Esophagus muscularis mucosa (tissue), 4 donors: Measurements from ENCODE around the gene TMEM17. TPM values are rescaled to one million over a fixed set of nuclear protein-coding genes. Genes with fewer than 3 reads are reported as not detected.

ENCODE experiments used
- DNase-seq: peaks from one replicate; pipeline ENCODE4 v3.0.0-alpha.2; 2017; ENCODE audit errors: extremely low spot score
- H3K27ac ChIP-seq, 4 donors: fragments of 200-600 bp; sonication (generic); replicated peaks in 1 of 4; 1 replicate in 3 of 4; 2 replicates in 1 of 4; pipeline ENCODE4 v1.5.1; 2016 to 2019; ENCODE audit warnings: mild to moderate bottlenecking in 1 of 4
- H3K27me3 ChIP-seq, 4 donors: fragments of 200-600 bp; sonication (generic); one replicate each; pipeline versions ENCODE4 v1.5.1 to v1.6.0; 2016 to 2019
- H3K36me3 ChIP-seq, 4 donors: fragments of 200-600 bp; sonication (generic); one replicate each; pipeline ENCODE4 v1.5.1; 2016 to 2019
- H3K4me1 ChIP-seq, 4 donors: fragments of 200-600 bp; sonication (generic); one replicate each; pipeline ENCODE4 v1.5.1; 2016 to 2019
- H3K4me3 ChIP-seq, 4 donors: fragments of 200-600 bp; sonication (generic); 1 replicate in 2 of 4; 2 replicates in 2 of 4; pipeline ENCODE4 v1.5.1; 2016 to 2019; ENCODE audit warnings: mild to moderate bottlenecking in 4 of 4, moderate library complexity in 1 of 4
- H3K9me3 ChIP-seq, 4 donors: fragments of 200-600 bp; sonication (generic); 1 replicate in 3 of 4; 2 replicates in 1 of 4; pipeline ENCODE4 v1.5.1; 2016 to 2019
- EP300 ChIP-seq: sonication (generic); formaldehyde crosslinking; IDR thresholded peaks from one replicate; pipeline ENCODE4 v1.6.1; 2017; ENCODE audit warnings: antibody characterized with exemption
- POLR2A ChIP-seq: fragments of 450-650 bp; IDR thresholded peaks from one replicate; pipeline ENCODE4 v1.6.1; 2017; ENCODE audit warnings: antibody characterized with exemption, moderate library complexity, mild to moderate bottlenecking, low read depth
- POLR2AphosphoS5 ChIP-seq, 2 donors: sonication (generic); formaldehyde crosslinking; IDR thresholded peaks; one replicate each; pipeline ENCODE4 v1.6.1; 2017; ENCODE audit warnings: antibody characterized with exemption in 2 of 2
- WGBS: methylation state at CpG from one replicate; pipeline ENCODE4 v1.1.5; 2018; 5-methylcytosine and 5-hydroxymethylcytosine counted together
- intact Hi-C: fragments of 100-400 bp; cut with DNase I; formaldehyde crosslinking; loops from one replicate; pipeline ENCODE4 v1.15.1; 2023
- total RNA-seq, 4 donors: library from RNA; depleted of rRNA; stranded (reverse); fragments of >200 nt; gene quantifications; one replicate each; pipeline versions ENCODE4 v1.1.0 to v1.2.1, GENCODE V29; 2016
- TF ChIP-seq, protein P1 (sequence below), 3 experiments: fragments of 200-600 bp in 2 of 3; fragments of 450-650 bp in 1 of 3; sonication (generic) in 2 of 3; IDR thresholded peaks; one replicate each; pipeline ENCODE4 v1.5.1; 2017 to 2019; ENCODE audit warnings: antibody characterized with exemption in 3 of 3, mild to moderate bottlenecking in 2 of 3, moderate library complexity in 1 of 3

TMEM17 gene
- total RNA-seq, 4 donors from 2014 or later: 1.9 to 3.8 (median 2.4) TPM

DNA sequence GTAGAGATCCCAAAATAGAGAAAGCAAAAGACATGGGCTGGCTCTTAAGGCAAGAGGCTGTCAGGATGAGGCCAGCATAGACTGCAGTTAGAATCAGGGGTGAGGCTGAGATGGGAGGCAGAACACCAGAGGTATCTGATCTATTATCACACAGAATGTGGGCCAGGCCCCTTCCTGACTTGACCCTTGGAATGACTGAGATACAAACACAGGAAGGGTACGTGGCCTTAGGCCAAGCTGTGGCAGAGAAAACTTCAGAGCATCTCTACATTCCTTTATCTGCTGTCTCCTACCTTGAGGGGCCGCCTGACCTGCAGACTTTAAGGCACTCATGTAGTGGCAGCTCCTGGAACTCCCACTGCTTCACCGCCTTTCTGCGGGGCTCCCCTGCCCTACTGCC, 28.4 kb downstream of the TMEM17 start:
- DNase-seq: no peak
- TF ChIP-seq, protein P1, sequence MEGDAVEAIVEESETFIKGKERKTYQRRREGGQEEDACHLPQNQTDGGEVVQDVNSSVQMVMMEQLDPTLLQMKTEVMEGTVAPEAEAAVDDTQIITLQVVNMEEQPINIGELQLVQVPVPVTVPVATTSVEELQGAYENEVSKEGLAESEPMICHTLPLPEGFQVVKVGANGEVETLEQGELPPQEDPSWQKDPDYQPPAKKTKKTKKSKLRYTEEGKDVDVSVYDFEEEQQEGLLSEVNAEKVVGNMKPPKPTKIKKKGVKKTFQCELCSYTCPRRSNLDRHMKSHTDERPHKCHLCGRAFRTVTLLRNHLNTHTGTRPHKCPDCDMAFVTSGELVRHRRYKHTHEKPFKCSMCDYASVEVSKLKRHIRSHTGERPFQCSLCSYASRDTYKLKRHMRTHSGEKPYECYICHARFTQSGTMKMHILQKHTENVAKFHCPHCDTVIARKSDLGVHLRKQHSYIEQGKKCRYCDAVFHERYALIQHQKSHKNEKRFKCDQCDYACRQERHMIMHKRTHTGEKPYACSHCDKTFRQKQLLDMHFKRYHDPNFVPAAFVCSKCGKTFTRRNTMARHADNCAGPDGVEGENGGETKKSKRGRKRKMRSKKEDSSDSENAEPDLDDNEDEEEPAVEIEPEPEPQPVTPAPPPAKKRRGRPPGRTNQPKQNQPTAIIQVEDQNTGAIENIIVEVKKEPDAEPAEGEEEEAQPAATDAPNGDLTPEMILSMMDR (IDR thresholded peaks at IDR 0.05): no peak
- TF ChIP-seq POLR2AphosphoS5 (IDR thresholded peaks at IDR 0.05): no peak
- no peak for TF ChIP-seq POLR2A
- TF ChIP-seq EP300: no peak
- peaks cover 44 to 62% (median 60%) of the 10 kb centered on the region in 4 donors for H3K4me1 ChIP-seq

DNA sequence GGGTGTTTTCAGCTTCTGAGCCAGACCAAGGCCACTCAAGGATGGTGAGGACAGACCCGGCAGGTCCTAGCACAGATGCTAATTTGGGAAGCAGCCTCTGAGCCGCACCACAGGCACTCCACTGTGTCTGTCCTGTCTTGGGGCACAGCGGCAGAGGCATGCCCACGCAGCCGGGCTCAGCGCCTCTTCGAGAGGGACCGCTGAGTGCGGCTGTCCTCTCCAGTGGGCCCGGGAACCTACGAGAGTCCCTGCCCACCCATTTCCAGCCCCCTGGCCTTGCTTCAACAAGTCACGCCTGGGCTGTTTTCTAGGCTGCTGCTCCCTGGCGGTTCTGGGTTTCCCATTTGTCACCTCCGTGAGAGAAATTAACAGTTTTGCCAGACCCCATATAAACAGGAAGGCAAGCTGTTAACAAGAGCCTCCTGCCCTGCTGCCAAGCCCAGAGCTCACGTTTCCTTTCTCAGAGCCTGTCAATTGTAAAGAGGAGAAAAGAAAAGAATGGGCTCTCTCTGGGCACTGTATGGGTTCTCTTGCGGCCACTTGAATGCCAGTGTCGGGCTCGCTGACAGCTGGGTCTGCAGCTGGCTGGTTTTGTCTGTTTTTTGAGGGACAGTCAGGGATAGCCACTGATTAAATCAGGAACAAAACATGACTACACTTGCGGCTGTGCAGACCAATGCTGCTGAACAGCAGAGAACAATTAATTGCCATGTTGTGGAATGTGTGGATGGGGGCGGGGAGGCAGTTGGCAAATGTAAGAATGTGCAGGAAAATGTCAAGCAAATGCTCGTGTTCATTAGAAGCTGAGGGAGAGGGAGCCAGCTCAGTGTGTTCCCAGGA, 30.6 kb downstream of the TMEM17 start:
- H3K27ac ChIP-seq: peak overlapping the region; percentile 65 to 75 (median 72)
- 17% methylated on average over 11 of the region's 21 CpGs for WGBS

More for the DNA sequence above, 28.4 kb downstream of the TMEM17 start:
- Histone ChIP-seq H3K9me3 (no peaks in the 10 kb centered on the region), H3K27ac (peak overlapping the region; percentile 44 to 66 (median 57)), H3K27me3 (no peaks in the 10 kb centered on the region), H3K36me3 (no peaks in the 10 kb centered on the region), H3K4me3 (no peak overlapping the region)
- WGBS: 82% methylated on average over 4 of the region's 4 CpGs
- intact Hi-C loops: no loop called here

DNA sequence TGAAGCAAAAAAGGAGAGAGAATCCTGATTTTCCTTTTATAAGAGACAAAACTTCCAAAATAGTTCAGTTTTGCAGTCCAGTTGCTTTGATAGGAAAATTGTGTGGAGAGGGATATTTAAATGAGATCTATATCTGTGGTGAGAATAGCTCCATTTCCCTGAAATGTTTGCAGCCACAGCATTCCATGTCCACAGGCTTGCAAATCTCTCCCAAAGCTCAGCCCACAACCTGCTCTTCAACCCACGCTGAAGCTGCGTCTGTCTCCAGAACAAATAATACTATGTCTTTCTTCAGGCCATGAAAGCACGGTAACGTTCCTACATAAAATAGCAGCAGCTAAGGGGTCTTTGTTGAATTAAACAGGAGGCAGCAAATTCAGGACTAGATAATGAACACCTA, 31.8 kb downstream of the TMEM17 start:
- Histone ChIP-seq H3K27me3 (no peaks in the 10 kb centered on the region), H3K36me3 (no peaks in the 10 kb centered on the region), H3K9me3 (no peaks in the 10 kb centered on the region), H3K4me3 (no peak overlapping the region), H3K27ac (peak overlapping the region; percentile 24 to 74 (median 68)), H3K4me1 (peaks cover 48 to 94% (median 92%) of the 10 kb centered on the region in 4 donors)
- intact Hi-C loops: no loop called here
- WGBS: 81% methylated on average over 4 of the region's 4 CpGs
- DNase-seq: no peak
- TF ChIP-seq EP300 (no peak), POLR2A (no peak), POLR2AphosphoS5 (IDR thresholded peaks at IDR 0.05) (no peak)
- TF ChIP-seq, protein P1 (IDR thresholded peaks at IDR 0.05): no peak

More for the DNA sequence above, 30.6 kb downstream of the TMEM17 start:
- Histone ChIP-seq H3K4me1 (peaks cover 44 to 82% (median 80%) of the 10 kb centered on the region in 4 donors), H3K4me3 (peak overlapping the region; percentile 24 to 40 (median 36)), H3K36me3 (no peaks in the 10 kb centered on the region), H3K9me3 (no peaks in the 10 kb centered on the region), H3K27me3 (no peaks in the 10 kb centered on the region)
- peak; percentile 89 for DNase-seq
- intact Hi-C loops: no loop called here
- TF ChIP-seq POLR2AphosphoS5 (IDR thresholded peaks at IDR 0.05) (peak; percentile 9 to 23), POLR2A (no peak)

DNA sequence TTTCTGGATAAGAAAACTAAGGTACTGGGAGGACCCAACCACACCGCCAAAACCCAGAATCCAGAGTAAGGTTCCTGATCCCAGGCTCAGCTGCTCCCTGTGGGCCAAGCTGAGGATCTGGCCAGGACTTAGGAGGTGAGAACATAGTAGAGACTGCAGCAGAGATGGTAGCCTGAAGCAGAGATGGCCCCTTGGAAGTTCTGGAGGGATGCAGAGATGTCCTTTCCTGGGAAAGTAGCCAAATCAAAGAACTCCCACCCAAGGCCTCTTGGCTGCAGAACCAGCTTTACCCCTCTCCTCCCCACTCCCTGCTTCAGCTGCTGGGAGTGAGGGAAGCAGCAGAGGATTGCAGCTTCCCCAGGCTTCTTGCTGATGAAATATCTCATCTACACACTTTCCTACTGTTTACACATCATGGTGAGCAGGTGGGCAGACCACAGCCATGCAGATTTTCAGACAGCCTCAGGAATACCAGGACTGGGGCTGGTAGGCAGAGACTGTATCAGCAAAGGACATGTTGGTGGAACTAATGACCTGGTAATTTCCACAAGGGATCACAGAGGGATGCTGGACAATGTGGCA, 32.7 kb downstream of the TMEM17 start:
- WGBS: 100% methylated on average over 1 of the region's 1 CpG
- DNase-seq: no peak
- no peaks in the 10 kb centered on the region for H3K36me3 ChIP-seq
- H3K4me1 ChIP-seq: peaks cover 45 to 96% (median 92%) of the 10 kb centered on the region in 4 donors
- H3K27ac ChIP-seq: peak overlapping the region in 2 of 4 donors; percentile 24 to 74
- H3K9me3 ChIP-seq: no peaks in the 10 kb centered on the region
- intact Hi-C loops: no loop called here
- TF ChIP-seq EP300 (no peak), POLR2AphosphoS5 (IDR thresholded peaks at IDR 0.05) (no peak), POLR2A (no peak)
- TF ChIP-seq, protein P1 (IDR thresholded peaks at IDR 0.05): no peak
- H3K4me3 ChIP-seq: no peak overlapping the region
- H3K27me3 ChIP-seq: no peaks in the 10 kb centered on the region

DNA sequence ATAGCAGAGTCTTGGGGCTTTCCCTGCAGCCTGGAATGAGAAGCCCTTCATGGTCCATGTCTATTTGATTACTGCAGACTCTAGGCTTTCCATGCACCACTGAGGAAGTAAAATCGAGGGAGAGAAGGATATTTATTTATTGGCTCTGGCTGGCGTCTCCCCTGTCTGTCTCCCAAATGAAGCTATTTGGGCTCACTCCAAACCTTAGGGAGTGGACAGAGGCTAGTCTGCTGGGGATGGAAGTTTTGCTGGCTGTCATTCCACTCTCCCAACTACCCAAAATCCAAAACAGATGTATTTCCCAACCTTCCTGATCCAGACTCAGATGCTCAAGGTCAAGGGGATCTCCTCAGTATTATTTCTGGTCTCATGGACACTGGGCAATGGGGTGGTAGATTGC, 33.7 kb downstream of the TMEM17 start:
- no peaks in the 10 kb centered on the region for H3K9me3 ChIP-seq
- H3K4me3 ChIP-seq: no peak overlapping the region
- H3K4me1 ChIP-seq: peaks cover 36 to 95% (median 90%) of the 10 kb centered on the region in 4 donors
- peak overlapping the region in 3 of 4 donors; percentile 2 to 34 (median 20) for H3K27ac ChIP-seq
- 25% methylated on average over 2 of the region's 2 CpGs for WGBS
- no peak for DNase-seq
- H3K36me3 ChIP-seq: no peaks in the 10 kb centered on the region
- no peaks in the 10 kb centered on the region for H3K27me3 ChIP-seq
- TF ChIP-seq EP300 (no peak), POLR2A (no peak), POLR2AphosphoS5 (IDR thresholded peaks at IDR 0.05) (no peak)
- TF ChIP-seq, protein P1 (IDR thresholded peaks at IDR 0.05): no peak
- intact Hi-C loops: no loop called here
